Measurements from ENCODE around the gene CARD19.

DNA sequence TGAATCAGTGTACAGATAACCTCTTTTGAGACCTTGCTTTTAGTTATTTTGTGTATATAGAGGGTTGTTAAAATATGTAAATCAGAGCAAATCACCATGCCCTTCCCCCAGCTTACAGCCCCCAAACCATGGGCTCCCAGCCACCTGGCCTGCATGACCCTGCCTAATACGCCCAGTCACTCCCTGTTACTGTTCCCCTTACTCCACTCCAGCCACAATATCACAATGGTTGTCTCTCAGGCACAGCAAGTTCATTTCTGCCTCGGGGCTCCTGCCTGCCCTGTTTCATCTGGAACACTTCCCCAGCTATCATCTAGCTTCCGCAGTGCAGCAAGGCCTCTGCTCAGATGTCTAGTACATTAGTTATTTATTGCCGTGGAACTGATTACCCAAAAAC lies 5.0 kb upstream of the CARD19 start:
- TF ChIP-seq, protein P1, sequence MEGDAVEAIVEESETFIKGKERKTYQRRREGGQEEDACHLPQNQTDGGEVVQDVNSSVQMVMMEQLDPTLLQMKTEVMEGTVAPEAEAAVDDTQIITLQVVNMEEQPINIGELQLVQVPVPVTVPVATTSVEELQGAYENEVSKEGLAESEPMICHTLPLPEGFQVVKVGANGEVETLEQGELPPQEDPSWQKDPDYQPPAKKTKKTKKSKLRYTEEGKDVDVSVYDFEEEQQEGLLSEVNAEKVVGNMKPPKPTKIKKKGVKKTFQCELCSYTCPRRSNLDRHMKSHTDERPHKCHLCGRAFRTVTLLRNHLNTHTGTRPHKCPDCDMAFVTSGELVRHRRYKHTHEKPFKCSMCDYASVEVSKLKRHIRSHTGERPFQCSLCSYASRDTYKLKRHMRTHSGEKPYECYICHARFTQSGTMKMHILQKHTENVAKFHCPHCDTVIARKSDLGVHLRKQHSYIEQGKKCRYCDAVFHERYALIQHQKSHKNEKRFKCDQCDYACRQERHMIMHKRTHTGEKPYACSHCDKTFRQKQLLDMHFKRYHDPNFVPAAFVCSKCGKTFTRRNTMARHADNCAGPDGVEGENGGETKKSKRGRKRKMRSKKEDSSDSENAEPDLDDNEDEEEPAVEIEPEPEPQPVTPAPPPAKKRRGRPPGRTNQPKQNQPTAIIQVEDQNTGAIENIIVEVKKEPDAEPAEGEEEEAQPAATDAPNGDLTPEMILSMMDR (IDR thresholded peaks at IDR 0.05): no peak
- no peak for TF ChIP-seq POLR2A (IDR thresholded peaks at IDR 0.05; ENCODE audit: low read depth)

Measured in esophagus muscularis mucosa (tissue), 3 donors.